WTC11 (cell line): ENCODE data around the gene ABCC6. TPM values are rescaled to one million over a fixed set of nuclear protein-coding genes. Genes with fewer than 3 reads are reported as not detected.

Experiments
- ATAC-seq: fragments of 200-7000 bp; cut with Tn5 transposase; 2 replicates; pipeline ENCODE4 v1.10.0; 2021; ENCODE audit warnings: mild to moderate bottlenecking, moderate library complexity
- CTCF ChIA-PET: fragments of 300-600 bp; sonication (Branson Sonifier 250); formaldehyde crosslinking; loops from one replicate; lab custom pipeline; 2021; ENCODE audit warnings: antibody characterized with exemption; lab: Charles Lee
- POLR2A ChIA-PET: fragments of 350-600 bp; sonication (Branson Sonifier 250); formaldehyde crosslinking; loops from one replicate; lab custom pipeline; 2021; ENCODE audit warnings: antibody characterized with exemption; lab: Charles Lee
- DNase-seq: peaks from one replicate; pipeline ENCODE4 v3.0.0; 2021; ENCODE audit warnings: low spot score
- H3K27ac Mint-ChIP-seq: 2 replicates; pipeline ENCODE4 v1.8.0; 2021; ENCODE audit warnings: mixed read lengths
- H3K27me3 Mint-ChIP-seq: 2 replicates; pipeline ENCODE4 v1.8.0; 2021; ENCODE audit warnings: low read depth, mild to moderate bottlenecking, moderate library complexity, mixed read lengths
- H3K36me3 Mint-ChIP-seq: 2 replicates; pipeline ENCODE4 v1.8.0; 2021; ENCODE audit warnings: mixed read lengths
- H3K4me1 Mint-ChIP-seq: 2 replicates; pipeline ENCODE4 v1.8.0; 2022; ENCODE audit warnings: mixed read lengths
- H3K4me3 Mint-ChIP-seq: 2 replicates; pipeline ENCODE4 v1.8.0; 2021; ENCODE audit warnings: mild to moderate bottlenecking, moderate library complexity, mixed read lengths
- H3K9me3 Mint-ChIP-seq: 2 replicates; pipeline ENCODE4 v1.8.0; 2021; ENCODE audit warnings: mixed read lengths
- ATF2 ChIP-seq: sonication (generic); formaldehyde crosslinking; IDR thresholded peaks from 2 replicates; pipeline ENCODE4 v1.8.1; 2022; ENCODE audit warnings: low read depth, missing genetic modification reagents, borderline replicate concordance
- CREM ChIP-seq: sonication (generic); formaldehyde crosslinking; IDR thresholded peaks from 2 replicates; pipeline ENCODE4 v1.8.1; 2022; ENCODE audit warnings: mild to moderate bottlenecking, missing genetic modification reagents, moderate library complexity
- FOXJ3 ChIP-seq: sonication (generic); formaldehyde crosslinking; IDR thresholded peaks from 2 replicates; pipeline ENCODE4 v1.9.0; 2021; ENCODE audit warnings: missing genetic modification reagents, mild to moderate bottlenecking, borderline replicate concordance
- FOXK1 ChIP-seq: sonication (generic); formaldehyde crosslinking; IDR thresholded peaks from 2 replicates; pipeline ENCODE4 v1.8.0; 2022; ENCODE audit warnings: mild to moderate bottlenecking, moderate library complexity, missing genetic modification reagents
- IRF2 ChIP-seq: sonication (generic); formaldehyde crosslinking; IDR thresholded peaks from 2 replicates; pipeline ENCODE4 v1.8.0; 2022; ENCODE audit warnings: low read depth, missing genetic modification reagents, borderline replicate concordance
- MXD4 ChIP-seq: fragments of 250-450 bp; sonication (Bioruptor Pico); IDR thresholded peaks from 2 replicates; pipeline ENCODE4 v1.8.0; 2021; ENCODE audit warnings: mild to moderate bottlenecking, moderate library complexity, borderline replicate concordance
- NFATC4 ChIP-seq: fragments of 250-450 bp; sonication (Bioruptor Pico); IDR thresholded peaks from 2 replicates; pipeline ENCODE4 v1.9.0; 2021; ENCODE audit warnings: mild to moderate bottlenecking
- SMAD3 ChIP-seq: sonication (generic); formaldehyde crosslinking; IDR thresholded peaks from 2 replicates; pipeline ENCODE4 v1.8.0; 2022; ENCODE audit warnings: missing genetic modification reagents, mild to moderate bottlenecking, borderline replicate concordance
- SP1 ChIP-seq: sonication (generic); formaldehyde crosslinking; conservative IDR thresholded peaks from 2 replicates; pipeline ENCODE4 v1.8.1; 2022; ENCODE audit warnings: missing genetic modification reagents
- TCF7 ChIP-seq: sonication (generic); formaldehyde crosslinking; IDR thresholded peaks from 2 replicates; pipeline ENCODE4 v1.8.0; 2022; ENCODE audit warnings: mild to moderate bottlenecking, low read depth, missing genetic modification reagents, moderate library complexity
- TEAD1 ChIP-seq: sonication (generic); formaldehyde crosslinking; IDR thresholded peaks from 2 replicates; pipeline ENCODE4 v1.8.0; 2022; ENCODE audit warnings: mild to moderate bottlenecking, missing genetic modification reagents
- ZBTB21 ChIP-seq: sonication (generic); formaldehyde crosslinking; IDR thresholded peaks from 2 replicates; pipeline ENCODE4 v1.8.1; 2023; ENCODE audit warnings: mild to moderate bottlenecking, missing genetic modification reagents, borderline replicate concordance
- ZNF396 ChIP-seq: fragments of 250-450 bp; sonication (Bioruptor Pico); IDR thresholded peaks from 2 replicates; pipeline ENCODE4 v1.8.0; 2021; ENCODE audit warnings: mild to moderate bottlenecking, moderate library complexity, borderline replicate concordance
- ZNF512 ChIP-seq: sonication (generic); formaldehyde crosslinking; IDR thresholded peaks from 2 replicates; pipeline ENCODE4 v1.8.1; 2022; ENCODE audit warnings: missing genetic modification reagents, borderline replicate concordance
- total RNA-seq: library from RNA; stranded (reverse); gene quantifications from 3 replicates; pipeline ENCODE4 v1.2.3, GENCODE V29; 2021
- TF ChIP-seq, protein P1 (sequence below): sonication (generic); formaldehyde crosslinking; IDR thresholded peaks from 2 replicates; pipeline ENCODE4 v1.8.1; 2023; ENCODE audit warnings: mild to moderate bottlenecking, missing genetic modification reagents, moderate library complexity
- TF ChIP-seq, protein P2 (sequence below): sonication (generic); formaldehyde crosslinking; IDR thresholded peaks from 2 replicates; pipeline ENCODE4 v1.8.0; 2022; ENCODE audit warnings: missing genetic modification reagents
- TF ChIP-seq, protein P3 (sequence below): sonication (generic); formaldehyde crosslinking; IDR thresholded peaks from 2 replicates; pipeline ENCODE4 v1.8.1; 2023; ENCODE audit warnings: mild to moderate bottlenecking, missing genetic modification reagents
- TF ChIP-seq, protein P4 (sequence below): sonication (generic); formaldehyde crosslinking; IDR thresholded peaks from 2 replicates; pipeline ENCODE4 v1.8.0; 2023; ENCODE audit warnings: missing genetic modification reagents, mild to moderate bottlenecking, borderline replicate concordance

ABCC6 gene
- total RNA-seq, 1 experiment from 2014 or later, result 1.3 TPM

DNA sequence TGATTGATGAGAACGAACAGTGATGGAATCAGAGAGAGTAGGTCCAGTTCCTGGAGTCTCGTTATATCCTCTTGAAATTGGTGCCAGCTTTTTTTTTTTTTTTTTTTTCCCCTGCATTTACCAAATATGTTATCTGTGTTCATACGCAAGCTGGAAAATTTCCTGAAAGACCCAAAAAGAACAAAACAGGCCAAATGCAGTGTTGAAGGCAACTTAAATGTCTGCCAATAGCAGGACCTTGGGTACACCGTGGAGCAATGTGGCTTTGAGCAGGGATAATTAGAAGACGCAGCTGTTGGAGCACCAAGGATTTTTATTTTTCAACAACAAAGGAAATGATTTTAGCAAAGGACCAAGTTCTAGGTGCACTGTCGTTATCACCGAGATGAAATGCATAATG, 105.0 kb downstream of the ABCC6 start:
- Mint-ChIP-seq H3K4me3 (no peak overlapping the region), H3K4me1 (no peaks in the 10 kb centered on the region), H3K36me3 (peaks cover 76% of the 10 kb centered on the region), H3K27me3 (no peaks in the 10 kb centered on the region), H3K9me3 (no peaks in the 10 kb centered on the region), H3K27ac (no peak overlapping the region)
- ATAC-seq (no peak), DNase-seq (no peak)
- TF ChIP-seq NFATC4 (CRISPR knock-in tag) (no peak), ZNF396 (CRISPR knock-in tag) (no peak), SP1 (CRISPR knock-in tag) (no peak), FOXJ3 (CRISPR knock-in tag) (no peak), ZBTB21 (CRISPR knock-in tag) (no peak), SMAD3 (CRISPR knock-in tag) (no peak), IRF2 (CRISPR knock-in tag) (no peak), ATF2 (CRISPR knock-in tag) (no peak), FOXK1 (CRISPR knock-in tag) (no peak), TEAD1 (CRISPR knock-in tag) (no peak), MXD4 (no peak), ZNF512 (CRISPR knock-in tag) (no peak), TCF7 (no peak), CREM (CRISPR knock-in tag) (no peak)
- TF ChIP-seq, protein P1, sequence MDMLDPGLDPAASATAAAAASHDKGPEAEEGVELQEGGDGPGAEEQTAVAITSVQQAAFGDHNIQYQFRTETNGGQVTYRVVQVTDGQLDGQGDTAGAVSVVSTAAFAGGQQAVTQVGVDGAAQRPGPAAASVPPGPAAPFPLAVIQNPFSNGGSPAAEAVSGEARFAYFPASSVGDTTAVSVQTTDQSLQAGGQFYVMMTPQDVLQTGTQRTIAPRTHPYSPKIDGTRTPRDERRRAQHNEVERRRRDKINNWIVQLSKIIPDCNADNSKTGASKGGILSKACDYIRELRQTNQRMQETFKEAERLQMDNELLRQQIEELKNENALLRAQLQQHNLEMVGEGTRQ (CRISPR knock-in tag), result no peak
- TF ChIP-seq, protein P2, sequence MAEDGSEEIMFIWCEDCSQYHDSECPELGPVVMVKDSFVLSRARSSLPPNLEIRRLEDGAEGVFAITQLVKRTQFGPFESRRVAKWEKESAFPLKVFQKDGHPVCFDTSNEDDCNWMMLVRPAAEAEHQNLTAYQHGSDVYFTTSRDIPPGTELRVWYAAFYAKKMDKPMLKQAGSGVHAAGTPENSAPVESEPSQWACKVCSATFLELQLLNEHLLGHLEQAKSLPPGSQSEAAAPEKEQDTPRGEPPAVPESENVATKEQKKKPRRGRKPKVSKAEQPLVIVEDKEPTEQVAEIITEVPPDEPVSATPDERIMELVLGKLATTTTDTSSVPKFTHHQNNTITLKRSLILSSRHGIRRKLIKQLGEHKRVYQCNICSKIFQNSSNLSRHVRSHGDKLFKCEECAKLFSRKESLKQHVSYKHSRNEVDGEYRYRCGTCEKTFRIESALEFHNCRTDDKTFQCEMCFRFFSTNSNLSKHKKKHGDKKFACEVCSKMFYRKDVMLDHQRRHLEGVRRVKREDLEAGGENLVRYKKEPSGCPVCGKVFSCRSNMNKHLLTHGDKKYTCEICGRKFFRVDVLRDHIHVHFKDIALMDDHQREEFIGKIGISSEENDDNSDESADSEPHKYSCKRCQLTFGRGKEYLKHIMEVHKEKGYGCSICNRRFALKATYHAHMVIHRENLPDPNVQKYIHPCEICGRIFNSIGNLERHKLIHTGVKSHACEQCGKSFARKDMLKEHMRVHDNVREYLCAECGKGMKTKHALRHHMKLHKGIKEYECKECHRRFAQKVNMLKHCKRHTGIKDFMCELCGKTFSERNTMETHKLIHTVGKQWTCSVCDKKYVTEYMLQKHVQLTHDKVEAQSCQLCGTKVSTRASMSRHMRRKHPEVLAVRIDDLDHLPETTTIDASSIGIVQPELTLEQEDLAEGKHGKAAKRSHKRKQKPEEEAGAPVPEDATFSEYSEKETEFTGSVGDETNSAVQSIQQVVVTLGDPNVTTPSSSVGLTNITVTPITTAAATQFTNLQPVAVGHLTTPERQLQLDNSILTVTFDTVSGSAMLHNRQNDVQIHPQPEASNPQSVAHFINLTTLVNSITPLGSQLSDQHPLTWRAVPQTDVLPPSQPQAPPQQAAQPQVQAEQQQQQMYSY (CRISPR knock-in tag), result no peak
- TF ChIP-seq, protein P3, sequence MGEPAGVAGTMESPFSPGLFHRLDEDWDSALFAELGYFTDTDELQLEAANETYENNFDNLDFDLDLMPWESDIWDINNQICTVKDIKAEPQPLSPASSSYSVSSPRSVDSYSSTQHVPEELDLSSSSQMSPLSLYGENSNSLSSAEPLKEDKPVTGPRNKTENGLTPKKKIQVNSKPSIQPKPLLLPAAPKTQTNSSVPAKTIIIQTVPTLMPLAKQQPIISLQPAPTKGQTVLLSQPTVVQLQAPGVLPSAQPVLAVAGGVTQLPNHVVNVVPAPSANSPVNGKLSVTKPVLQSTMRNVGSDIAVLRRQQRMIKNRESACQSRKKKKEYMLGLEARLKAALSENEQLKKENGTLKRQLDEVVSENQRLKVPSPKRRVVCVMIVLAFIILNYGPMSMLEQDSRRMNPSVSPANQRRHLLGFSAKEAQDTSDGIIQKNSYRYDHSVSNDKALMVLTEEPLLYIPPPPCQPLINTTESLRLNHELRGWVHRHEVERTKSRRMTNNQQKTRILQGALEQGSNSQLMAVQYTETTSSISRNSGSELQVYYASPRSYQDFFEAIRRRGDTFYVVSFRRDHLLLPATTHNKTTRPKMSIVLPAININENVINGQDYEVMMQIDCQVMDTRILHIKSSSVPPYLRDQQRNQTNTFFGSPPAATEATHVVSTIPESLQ (CRISPR knock-in tag), result no peak
- TF ChIP-seq, protein P4, sequence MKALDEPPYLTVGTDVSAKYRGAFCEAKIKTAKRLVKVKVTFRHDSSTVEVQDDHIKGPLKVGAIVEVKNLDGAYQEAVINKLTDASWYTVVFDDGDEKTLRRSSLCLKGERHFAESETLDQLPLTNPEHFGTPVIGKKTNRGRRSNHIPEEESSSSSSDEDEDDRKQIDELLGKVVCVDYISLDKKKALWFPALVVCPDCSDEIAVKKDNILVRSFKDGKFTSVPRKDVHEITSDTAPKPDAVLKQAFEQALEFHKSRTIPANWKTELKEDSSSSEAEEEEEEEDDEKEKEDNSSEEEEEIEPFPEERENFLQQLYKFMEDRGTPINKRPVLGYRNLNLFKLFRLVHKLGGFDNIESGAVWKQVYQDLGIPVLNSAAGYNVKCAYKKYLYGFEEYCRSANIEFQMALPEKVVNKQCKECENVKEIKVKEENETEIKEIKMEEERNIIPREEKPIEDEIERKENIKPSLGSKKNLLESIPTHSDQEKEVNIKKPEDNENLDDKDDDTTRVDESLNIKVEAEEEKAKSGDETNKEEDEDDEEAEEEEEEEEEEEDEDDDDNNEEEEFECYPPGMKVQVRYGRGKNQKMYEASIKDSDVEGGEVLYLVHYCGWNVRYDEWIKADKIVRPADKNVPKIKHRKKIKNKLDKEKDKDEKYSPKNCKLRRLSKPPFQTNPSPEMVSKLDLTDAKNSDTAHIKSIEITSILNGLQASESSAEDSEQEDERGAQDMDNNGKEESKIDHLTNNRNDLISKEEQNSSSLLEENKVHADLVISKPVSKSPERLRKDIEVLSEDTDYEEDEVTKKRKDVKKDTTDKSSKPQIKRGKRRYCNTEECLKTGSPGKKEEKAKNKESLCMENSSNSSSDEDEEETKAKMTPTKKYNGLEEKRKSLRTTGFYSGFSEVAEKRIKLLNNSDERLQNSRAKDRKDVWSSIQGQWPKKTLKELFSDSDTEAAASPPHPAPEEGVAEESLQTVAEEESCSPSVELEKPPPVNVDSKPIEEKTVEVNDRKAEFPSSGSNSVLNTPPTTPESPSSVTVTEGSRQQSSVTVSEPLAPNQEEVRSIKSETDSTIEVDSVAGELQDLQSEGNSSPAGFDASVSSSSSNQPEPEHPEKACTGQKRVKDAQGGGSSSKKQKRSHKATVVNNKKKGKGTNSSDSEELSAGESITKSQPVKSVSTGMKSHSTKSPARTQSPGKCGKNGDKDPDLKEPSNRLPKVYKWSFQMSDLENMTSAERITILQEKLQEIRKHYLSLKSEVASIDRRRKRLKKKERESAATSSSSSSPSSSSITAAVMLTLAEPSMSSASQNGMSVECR (CRISPR knock-in tag), result no peak
- ChIA-PET CTCF (interaction anchor here (0.7 kb wide), 1 partner anchor 340 kb away, joined by 3 read pairs; no protein-coding TSS in a partner anchor), POLR2A (no interaction called here)
